ELR (cell line): Measurements from ENCODE around the gene SIRT3.
A peak's percentile ranks its signal among the peaks of the same experiment; 100 is the strongest.

Experiments used
- DNase-seq: peaks from one replicate; pipeline ENCODE4 v3.0.0-alpha.2; 2015; ENCODE audit warnings: low read depth

The SIRT3 gene

DNA sequence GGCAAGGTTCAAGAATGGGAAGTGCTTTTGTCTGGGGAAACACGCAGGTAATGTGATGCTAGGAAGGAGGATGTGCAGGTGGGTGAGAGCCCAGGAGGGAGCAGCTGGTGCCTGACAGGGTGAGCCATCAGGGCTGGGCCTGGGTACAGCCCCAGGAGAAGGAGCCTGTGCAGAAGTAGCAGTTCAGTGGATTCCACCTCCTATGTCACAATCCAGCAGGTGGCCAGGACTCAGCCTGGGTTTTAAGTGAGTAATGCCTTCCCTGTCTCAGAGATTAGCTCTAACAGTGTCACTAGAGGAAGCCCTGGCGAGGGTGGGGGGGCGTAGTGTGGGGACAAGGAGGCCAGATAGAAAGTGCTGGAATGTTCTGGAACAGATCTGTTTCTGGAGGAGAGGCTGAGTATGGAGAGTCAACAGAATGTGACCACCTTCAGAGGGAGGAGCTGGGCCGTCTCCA, 20.5 kb downstream of the SIRT3 start:
- DNase-seq: peak; percentile 19

DNA sequence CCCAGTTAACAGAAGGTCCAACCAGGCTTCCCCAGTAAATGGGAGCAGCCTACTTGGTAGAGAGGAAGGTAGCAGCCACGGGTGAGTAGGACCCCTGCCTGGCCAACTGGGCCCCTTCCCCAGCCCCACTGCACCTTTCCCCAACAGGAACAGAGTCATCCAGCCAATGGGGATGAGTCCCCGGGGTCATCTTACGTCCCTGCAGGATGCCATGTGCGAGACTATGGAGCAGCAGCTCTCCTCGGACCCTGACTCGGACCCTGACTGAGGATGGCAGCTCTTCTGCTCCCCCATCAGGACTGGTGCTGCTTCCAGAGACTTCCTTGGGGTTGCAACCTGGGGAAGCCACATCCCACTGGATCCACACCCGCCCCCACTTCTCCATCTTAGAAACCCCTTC, 22.1 kb downstream of the SIRT3 start:
- DNase-seq: no peak

DNA sequence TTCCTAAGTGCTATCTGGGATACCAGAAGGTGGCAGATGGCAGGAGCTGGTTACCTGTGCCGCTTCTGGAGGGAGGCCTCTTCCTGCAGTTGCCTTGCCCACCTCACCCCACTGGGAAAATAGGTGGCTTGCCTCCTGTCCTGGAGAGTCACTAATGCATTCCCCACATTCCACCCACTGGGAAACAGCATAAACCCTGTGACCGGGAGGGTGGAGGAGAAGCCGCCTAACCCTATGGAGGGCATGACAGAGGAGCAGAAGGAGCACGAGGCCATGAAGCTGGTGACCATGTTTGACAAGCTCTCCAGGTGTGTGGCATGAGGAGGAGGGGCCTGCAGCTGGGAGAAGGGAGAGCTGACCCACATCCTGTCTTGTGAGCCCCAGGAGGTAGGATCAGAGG, 23.0 kb downstream of the SIRT3 start:
- DNase-seq: no peak

DNA sequence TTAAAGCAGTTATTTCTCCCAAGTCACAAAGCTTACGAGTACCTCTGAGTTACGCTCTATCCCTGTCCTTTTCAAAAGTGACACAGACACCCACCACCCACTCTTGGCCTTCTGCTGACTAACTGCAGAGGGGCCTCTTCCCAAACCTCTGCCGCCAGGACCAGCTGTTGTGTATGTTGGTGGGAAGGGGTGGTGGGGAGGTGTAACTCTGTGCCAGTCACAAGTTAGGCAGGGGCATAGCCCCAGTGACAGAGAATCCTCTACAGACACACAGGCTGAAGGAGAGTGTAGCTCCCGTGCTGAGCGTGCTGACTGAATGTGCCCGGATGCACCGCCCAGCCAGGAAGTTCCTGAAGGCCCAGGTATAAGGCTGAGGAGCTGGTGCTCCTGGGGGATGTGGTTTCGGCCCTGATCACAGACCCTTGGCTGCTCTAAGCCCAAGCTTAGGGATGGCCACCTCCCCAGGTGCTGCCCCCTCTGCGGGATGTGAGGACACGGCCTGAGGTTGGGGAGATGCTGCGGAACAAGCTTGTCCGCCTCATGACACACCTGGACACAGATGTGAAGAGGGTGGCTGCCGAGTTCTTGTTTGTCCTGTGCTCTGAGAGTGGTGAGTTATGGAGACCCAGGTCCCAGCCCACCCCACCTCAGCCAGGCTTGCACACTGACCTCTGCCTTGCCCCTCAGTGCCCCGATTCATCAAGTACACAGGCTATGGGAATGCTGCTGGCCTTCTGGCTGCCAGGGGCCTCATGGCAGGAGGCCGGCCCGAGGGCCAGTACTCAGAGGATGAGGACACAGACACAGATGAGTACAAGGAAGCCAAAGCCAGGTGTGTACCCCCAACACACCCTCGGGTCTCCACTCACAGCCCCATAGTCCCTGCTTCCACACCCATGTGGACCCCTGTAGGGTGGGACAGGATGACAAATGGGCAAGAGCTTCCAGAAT, 23.7 kb downstream of the SIRT3 start:
- DNase-seq: no peak

DNA sequence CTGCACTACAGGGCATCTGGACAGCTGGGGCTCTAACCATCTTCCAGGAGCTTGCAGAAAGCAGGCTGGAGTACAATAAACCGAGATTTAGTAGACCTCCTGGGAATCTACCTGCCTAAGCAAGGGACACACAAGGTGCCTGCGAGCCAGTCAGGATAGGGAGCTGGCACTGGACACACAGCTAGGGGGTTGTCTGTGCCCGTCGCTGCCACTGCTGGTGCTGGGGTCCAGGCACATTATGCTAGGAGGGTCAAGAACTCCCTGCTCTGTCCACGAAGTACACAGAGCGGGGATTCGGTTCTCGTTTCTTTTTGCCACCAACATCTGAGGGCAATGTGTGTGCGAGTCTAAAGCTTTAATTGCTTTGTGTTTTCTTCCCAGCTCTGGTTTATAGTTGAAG, 24.4 kb downstream of the SIRT3 start:
- DNase-seq: no peak

DNA sequence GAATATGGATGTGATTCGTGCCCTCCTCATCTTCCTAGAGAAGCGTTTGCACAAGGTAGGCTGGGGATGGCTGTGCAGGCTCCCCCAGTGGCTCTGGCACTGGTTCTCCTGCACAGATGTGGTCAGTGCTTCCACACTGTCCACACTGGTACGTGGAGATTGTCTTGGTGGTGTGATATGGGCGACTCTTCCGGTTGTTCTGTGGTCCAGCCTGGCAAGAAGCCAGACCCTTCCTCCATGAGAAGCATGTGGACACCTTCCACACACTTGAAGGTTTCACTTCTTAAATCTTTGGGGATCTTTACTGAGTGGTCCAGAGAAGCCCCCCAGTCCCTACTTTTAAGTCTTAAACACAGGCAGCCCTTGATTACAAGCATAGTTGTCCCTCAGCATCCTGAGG, 24.8 kb downstream of the SIRT3 start:
- no peak for DNase-seq

DNA sequence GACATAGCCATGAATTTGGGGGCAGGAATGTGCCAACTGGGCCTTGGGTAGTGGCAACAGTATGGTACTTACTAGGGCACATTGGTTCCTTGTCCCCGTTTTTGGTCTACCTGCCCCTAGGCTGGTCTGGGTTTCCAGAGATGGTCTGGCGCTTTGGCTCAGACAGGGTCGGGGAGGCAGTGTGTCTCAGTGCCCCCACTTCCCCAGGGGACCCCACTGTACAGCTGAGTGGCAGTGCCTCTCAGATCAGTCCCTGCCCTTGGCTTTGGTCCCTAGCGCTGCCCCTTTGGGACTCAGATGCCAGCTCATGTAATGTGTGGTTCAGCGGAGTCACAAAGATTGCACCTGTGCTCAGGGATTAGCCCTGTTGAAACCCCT, 25.4 kb downstream of the SIRT3 start:
- no peak for DNase-seq

DNA sequence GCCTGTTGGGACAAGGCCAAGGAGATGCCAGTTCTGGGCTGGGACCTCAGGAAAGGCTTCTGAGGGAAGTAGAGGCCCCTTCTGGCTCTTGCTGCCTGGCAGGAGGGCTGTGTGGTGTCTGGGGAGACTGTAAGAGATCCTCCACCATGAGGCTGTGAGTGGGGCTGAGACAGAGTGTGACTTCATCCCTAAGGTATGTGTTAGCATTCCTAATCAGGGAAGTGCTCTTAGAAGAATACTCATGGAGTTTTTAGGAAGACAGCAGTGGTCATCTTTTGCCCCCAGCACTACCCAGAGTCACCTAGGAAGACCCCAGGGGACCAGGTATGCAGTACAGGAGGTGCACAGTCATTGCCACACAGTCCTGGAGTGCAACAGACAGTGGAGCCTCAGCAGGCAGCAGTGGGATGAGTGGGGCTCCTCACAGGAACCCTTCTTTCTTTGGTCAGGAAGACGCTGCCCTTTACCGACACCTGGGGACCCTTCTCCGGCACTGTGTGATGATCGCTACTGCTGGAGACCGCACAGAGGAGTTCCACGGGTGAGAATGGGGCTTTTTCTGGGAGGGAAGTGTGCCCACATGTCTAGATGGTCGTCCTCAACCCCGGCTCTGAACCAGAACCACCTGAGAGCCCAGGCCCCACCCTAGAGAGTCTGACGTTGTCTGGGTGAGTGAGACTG, 25.9 kb downstream of the SIRT3 start:
- peak; percentile 94 for DNase-seq

DNA sequence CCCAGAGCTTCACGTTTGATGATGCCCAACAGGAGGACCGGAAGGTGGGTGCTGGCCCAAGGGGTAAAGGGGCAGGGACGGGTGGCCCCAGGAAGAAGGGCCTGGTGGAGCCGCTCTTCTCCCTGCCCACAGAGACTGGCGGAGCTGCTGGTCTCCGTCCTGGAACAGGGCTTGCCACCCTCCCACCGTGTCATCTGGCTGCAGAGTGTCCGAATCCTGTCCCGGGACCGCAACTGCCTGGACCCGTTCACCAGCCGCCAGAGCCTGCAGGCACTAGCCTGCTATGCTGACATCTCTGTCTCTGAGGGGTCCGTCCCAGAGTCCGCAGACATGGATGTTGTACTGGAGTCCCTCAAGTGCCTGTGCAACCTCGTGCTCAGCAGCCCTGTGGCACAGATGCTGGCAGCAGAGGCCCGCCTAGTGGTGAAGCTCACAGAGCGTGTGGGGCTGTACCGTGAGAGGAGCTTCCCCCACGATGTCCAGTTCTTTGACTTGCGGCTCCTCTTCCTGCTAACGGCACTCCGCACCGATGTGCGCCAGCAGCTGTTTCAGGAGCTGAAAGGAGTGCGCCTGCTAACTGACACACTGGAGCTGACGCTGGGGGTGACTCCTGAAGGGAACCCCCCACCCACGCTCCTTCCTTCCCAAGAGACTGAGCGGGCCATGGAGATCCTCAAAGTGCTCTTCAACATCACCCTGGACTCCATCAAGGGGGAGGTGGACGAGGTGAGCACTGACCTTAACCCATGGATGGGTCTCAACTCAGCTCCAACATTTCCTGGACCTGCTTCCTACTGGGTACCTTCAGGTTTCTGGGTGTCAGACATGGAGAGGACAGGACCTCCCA, 26.6 kb downstream of the SIRT3 start:
- peak; percentile 50 for DNase-seq

DNA sequence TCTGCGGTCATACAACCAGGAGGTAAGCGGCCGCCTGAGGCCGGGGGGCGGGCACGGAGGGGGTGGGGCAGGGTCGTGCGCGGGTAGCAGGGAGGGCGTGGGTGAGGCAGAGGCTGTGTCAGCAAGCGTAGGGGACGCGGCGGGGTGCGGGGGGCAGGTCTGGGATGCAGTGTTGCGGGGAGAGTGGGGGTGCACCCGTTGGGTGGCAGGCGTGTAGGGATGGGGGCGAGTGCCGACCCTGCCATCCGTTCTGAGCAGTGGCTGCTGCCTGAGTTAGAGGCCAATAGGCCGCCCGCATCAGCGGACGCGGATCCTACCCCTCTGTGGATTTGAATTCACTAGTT, 27.3 kb downstream of the SIRT3 start:
- peak; percentile 34 for DNase-seq

DNA sequence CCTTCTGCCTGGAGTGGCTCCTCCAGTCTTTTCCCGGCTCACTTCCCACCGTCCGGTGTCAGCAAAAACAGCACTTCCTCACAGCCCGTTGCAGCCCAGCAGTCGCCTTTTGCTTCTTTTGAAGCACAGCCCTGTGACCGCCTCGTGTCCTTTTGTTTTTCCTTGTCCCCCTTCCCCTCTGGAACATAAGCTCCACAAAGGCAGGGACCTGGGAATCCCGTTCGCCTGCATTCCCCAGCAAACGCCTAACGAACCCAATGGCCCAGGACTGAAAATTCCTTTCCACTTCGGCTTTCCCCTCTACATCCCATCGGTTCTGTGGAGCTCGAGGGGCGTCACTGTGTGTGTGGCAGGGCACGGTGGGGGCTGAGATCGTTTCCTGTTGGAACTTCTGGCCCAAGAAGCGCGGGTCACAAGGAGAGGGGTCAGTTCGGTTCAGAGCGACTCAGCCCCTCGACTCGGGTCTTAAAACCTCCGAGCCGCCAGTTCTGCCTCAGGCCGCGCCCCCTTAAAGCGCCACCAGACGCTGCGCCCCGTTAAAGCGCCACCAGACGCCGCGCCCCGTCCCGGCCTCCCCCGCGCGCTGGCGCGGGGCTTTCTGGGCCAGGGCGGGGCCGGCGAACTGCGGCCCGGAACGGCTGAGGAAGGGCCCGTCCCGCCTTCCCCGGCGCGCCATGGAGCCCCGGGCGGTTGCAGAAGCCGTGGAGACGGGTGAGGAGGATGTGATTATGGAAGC, 27.8 kb downstream of the SIRT3 start:
- peak; percentile 83 for DNase-seq

DNA sequence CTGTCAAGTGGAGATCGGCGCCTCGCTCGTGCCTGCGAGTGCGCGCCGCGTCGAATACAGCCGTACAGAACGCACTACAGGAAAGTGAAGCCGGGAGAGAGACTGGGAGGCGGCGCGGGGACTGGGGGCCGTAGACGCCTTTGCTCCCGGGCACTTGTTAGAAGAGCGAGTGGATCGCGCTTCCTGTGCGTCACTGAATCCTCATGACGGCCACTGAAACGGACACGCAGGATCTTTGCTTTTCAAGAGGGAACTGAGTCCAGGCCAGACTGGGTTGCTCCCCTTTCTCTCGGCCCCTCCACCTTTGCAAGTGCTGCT, 28.3 kb downstream of the SIRT3 start:
- peak; percentile 73 for DNase-seq

DNA sequence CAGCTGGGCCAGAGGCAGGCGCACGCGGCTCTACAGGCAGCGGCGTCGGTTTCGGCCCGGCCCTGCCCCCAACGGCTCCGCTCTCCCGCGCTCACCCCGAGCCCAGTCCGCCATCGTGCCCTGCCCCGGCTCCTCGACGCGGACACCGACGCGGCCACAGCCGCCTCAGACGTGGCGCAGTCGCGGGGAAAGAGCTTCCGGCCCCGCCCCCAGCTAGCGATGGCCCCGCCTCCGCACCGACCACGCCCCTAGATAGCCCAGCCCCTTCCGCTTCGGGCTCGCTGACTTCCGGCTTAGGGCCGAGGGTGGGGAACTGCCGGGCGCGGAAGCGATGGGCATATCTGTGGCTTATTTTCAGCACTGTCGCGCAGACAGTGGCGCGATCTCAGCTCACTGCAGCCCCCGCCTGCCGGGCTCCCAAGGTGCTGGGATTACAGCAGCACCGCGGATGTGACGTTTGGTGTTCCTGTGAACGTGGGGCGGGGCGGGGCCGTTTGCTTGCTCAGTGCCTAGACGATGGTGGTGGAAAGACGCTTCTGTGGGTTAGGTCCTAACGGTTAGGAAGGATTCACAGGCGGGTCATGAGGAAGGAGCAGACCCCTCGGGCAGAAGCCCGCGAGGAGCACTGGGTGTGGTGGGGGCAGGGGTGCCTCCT, 28.8 kb downstream of the SIRT3 start, which contains the start of the genes BET1L and RIC8A:
Gene BET1L, minus strand, starts transcription at position 192 of the 655 bp plus-strand sequence. Its CDS starts 78 bp downstream, at position 114.
Gene RIC8A, plus strand, starts transcription at position 501 of the 655 bp plus-strand sequence. CDS start 1,147 bp downstream, outside the sequence.
- peak; percentile 99 for DNase-seq

DNA sequence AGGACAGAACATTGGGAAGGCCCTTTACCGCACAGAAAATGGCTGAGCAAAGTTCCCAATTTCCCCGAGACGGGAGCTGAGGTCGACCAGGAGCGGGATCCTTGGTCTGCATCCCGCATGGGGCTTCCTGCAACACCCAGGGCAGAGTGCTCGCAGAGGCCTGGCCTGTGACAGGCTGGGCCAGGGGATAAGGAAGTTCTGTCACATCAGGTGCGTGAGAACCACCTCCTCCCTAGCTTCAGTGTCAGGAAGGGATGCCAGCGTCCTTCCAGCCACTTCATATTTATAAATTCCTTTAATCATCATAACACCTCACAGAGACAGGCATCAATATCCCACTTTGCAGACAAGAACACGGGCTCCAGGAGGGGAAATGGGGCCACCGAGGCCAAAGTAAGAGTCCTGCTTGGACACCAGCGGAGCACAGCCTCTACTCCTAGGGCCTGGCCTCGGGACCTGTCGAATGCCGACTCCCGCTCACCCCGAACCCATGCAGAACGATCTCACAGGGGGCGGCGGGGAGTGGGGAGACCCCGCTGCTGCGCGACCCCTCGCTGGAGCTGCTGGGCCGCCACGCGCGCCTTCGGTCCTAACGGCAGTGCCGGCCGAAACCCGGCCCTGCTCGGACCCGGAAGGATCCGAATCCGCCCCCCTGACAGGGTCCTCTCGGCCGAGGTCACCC, 29.5 kb downstream of the SIRT3 start:
- peak; percentile 38 for DNase-seq

DNA sequence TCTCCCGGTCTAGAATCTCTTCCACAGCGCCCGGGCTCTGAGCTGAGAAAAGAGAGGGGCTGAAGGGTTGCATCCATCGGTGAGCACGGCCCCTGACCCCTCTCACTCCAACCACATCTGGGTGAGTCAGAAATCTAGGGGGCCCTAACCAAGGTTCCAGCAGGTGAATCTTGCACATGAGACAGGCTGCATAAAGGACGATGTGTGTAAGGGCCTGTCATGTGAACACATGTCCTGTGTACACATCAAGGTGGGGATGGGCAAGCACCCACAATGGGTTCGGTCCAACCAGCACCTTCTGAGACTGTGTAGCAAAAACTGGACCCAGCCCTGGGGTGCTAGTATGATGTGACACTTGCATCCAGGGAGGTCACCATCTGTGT, 30.1 kb downstream of the SIRT3 start:
- DNase-seq: no peak

DNA sequence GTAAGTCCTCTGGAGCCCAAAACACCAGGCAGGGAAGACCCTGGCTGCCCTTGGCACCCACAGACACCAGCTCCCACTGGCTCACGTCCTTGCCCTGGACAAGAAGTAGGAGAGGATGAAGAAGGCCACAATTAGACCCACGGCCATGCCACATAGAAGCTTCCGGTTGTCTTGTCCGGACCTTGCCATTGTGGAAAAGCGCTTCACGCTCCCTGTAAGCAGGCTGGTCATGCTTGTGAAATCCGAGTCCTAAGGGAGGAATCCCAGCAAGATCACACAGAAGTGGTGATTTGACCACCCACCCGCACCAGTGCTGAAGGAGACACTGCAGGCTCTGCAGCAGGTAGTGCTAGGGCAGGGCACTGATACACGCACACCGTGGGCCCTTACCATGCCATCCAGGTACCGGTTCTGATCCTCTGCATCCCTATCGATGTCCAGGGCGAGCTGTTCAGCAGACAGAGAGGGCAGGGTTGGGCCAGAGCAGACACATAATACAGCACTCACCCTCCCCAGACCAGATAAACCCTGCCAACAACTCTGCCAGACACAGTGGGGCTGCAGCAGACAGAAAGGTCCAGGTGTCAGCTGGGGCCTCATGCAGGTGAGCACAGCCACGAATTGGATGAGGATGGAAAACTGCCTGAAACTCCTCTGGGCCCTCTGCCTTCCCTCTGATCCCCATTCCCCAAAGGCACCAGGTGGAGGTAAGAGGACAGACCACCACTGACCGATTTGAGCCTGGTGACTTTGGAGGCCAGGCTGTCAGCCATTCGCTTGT, 30.7 kb downstream of the SIRT3 start:
- no peak for DNase-seq

DNA sequence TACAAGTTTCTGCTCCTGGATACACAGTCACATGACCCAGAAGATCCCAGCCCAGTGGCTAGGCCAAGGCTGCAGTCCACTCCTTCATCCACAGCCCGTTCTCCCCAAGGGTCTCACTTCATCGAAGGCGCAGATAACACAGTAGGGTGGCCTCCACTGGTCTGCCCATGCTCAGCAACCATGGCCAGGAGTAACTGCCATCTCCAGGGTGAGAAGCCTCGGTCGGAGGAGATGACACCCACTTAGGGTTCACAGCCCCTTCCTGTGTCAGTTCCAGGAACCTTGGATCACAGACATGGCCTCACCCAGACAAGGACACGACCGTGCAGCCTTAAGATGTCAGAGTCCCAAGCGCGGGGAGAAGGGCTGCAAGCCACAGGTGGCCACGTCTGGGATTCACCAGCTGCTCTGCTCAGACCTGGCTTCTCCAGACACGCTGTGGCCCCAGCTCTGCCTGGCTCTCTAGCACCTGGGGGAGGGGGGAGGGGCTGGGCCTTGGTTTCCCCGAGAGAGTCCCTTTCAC, 31.5 kb downstream of the SIRT3 start:
- DNase-seq: no peak

DNA sequence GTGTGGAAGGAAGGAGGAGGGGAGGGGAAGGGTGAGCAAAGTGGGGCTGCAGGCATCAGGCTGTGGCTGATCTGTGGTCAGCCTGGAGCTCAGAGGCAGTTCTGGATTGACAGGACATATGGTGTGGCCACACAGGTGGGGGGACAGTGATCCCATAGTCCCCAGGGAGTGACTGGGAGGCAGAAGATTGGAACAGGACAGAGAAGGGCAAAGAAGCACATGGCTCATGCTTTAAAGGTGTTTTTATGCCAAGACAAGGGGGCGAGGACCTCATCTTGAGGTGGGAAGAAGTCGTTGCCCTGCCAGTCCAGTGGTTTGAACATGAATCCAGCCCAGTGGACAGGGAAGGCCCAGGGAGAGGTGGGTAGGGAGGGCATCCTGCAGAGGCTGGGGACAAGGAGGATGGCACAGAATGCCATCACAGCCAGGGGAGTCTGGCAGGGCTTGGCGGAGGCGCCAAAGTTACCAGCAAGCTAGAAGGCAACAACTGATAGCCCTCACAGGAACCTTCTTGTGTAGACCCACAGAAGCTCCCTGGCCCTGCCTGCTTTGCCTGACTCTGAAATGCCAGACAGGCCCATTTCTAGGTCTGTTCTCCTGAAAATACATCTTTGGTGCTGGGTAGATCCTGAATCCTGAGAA, 32.1 kb downstream of the SIRT3 start:
- DNase-seq: no peak
